IPS-18c (cell line): ENCODE measurements around the gene TCEA2.

Experiments used
- H3K4me3 ChIP-seq: 2 replicates; pipeline ENCODE4 v1.7.0; 2013; ENCODE audit warnings: low read depth, mild to moderate bottlenecking, low read length, moderate library complexity; ENCODE audit not compliant: insufficient read depth
- H3K9me3 ChIP-seq: one replicate; pipeline ENCODE4 v1.6.1; 2013; ENCODE audit warnings: mild to moderate bottlenecking, low read length, moderate library complexity; ENCODE audit not compliant: control insufficient read depth, insufficient read depth

The TCEA2 gene

GRCh38 chr20:64069614-64070243, 6.7 kb downstream of the TCEA2 start:
- Histone ChIP-seq H3K9me3 (no peaks in the 10 kb centered on the region), H3K4me3 (no peak overlapping the region)

- Histone ChIP-seq H3K9me3 (no peaks in the 10 kb centered on the region), H3K4me3 (no peak overlapping the region)
Observed at GRCh38 chr20:64070244-64070993, 7.4 kb downstream of the TCEA2 start.

- Histone ChIP-seq H3K4me3 (no peak overlapping the region), H3K9me3 (no peaks in the 10 kb centered on the region)
Observed at GRCh38 chr20:64071341-64072332, 8.6 kb downstream of the TCEA2 start.

- Histone ChIP-seq H3K4me3 (no peak overlapping the region), H3K9me3 (no peaks in the 10 kb centered on the region)
Observed at GRCh38 chr20:64072498-64073063, 9.6 kb downstream of the TCEA2 start.

GRCh38 chr20:64073476-64074183, 10.6 kb downstream of the TCEA2 start:
- Histone ChIP-seq H3K9me3 (no peaks in the 10 kb centered on the region), H3K4me3 (no peak overlapping the region)

- Histone ChIP-seq H3K9me3 (no peaks in the 10 kb centered on the region), H3K4me3 (no peak overlapping the region)
Observed at GRCh38 chr20:64074184-64074789, 11.3 kb downstream of the TCEA2 start.

- Histone ChIP-seq H3K4me3 (no peak overlapping the region), H3K9me3 (no peaks in the 10 kb centered on the region)
Observed at GRCh38 chr20:64074963-64075362, 12.0 kb downstream of the TCEA2 start.

GRCh38 chr20:64075556-64075955, 12.6 kb downstream of the TCEA2 start:
- no peaks in the 10 kb centered on the region for H3K9me3 ChIP-seq
- no peak overlapping the region for H3K4me3 ChIP-seq

- Histone ChIP-seq H3K4me3 (no peak overlapping the region), H3K9me3 (no peaks in the 10 kb centered on the region)
Observed at GRCh38 chr20:64076061-64076997, 13.3 kb downstream of the TCEA2 start.

GRCh38 chr20:64077094-64077493, 14.1 kb downstream of the TCEA2 start:
- H3K9me3 ChIP-seq, result no peaks in the 10 kb centered on the region
- no peak overlapping the region for H3K4me3 ChIP-seq

GRCh38 chr20:64077541-64077875, 14.5 kb downstream of the TCEA2 start:
- Histone ChIP-seq H3K9me3 (no peaks in the 10 kb centered on the region), H3K4me3 (no peak overlapping the region)

- Histone ChIP-seq H3K9me3 (no peaks in the 10 kb centered on the region), H3K4me3 (no peak overlapping the region; the same call in 1 of the 2 replicates)
Observed at GRCh38 chr20:64077876-64078551, 15.0 kb downstream of the TCEA2 start.

- peak overlapping the region; percentile 68 for H3K4me3 ChIP-seq
- H3K9me3 ChIP-seq, result no peaks in the 10 kb centered on the region
Observed at GRCh38 chr20:64078934-64079272, 15.9 kb downstream of the TCEA2 start.

- Histone ChIP-seq H3K9me3 (no peaks in the 10 kb centered on the region), H3K4me3 (peak within 1 kb of the TSS; percentile 75)
Observed at GRCh38 chr20:64079273-64080012, 16.4 kb downstream of the TCEA2 start, which contains the start of gene RGS19. Gene RGS19, minus strand, starts transcription at chr20:64079518. Its CDS starts 2,632 bp downstream, at chr20:64076886.
